ENCODE data around the gene PHF5A. TPM values are rescaled to one million over a fixed set of nuclear protein-coding genes. Genes with fewer than 3 reads are reported as not detected.

PHF5A gene, protein sequence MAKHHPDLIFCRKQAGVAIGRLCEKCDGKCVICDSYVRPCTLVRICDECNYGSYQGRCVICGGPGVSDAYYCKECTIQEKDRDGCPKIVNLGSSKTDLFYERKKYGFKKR
- total RNA-seq: 34.4 TPM

DNA sequence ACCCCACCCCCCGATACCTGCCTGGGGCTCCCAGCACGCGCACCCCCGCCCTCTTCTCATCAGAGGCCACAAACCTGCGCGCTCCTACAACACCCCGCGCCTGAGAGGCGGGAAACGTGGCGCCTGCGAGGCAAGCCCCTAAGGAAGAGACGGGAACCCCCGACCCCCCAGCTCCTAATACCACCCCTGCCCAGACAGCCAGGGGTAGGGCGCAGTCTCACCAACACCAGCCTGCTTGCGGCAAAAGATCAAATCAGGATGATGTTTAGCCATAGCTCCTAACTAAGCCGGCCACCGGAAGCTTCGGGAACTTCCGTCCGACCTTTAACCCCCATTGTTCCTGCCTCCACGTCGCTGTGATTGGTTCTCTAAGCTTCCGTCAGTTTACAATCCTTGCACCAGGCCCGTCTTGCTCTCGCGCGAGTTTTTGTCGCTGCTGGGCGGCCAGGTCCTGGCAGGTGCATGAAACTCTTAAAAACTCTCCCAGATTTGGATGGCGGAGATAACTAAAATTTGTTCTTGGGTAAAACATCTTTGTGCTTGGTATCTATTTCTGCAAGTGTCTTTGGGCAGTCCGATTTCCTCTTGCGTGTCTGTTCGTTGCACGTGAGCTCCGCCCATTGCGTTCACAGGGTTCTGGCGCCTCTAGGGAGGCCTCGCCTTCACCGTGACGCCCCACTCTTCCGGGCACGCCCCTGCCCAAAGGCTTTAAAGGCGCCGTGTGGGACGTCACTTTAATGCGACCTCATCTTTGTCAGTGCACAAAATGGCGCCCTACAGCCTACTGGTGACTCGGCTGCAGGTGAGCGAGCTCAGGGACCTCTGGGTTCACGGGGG lies at the start of gene PHF5A, which contains the start of gene ACO2:
TSS of gene PHF5A (minus strand) at position 312 of the 837 bp plus-strand sequence. CDS start at position 273, 39 bp downstream.
TSS of gene ACO2 (plus strand) at position 737 of the 837 bp plus-strand sequence. CDS start at position 767, 30 bp downstream.

DNA sequence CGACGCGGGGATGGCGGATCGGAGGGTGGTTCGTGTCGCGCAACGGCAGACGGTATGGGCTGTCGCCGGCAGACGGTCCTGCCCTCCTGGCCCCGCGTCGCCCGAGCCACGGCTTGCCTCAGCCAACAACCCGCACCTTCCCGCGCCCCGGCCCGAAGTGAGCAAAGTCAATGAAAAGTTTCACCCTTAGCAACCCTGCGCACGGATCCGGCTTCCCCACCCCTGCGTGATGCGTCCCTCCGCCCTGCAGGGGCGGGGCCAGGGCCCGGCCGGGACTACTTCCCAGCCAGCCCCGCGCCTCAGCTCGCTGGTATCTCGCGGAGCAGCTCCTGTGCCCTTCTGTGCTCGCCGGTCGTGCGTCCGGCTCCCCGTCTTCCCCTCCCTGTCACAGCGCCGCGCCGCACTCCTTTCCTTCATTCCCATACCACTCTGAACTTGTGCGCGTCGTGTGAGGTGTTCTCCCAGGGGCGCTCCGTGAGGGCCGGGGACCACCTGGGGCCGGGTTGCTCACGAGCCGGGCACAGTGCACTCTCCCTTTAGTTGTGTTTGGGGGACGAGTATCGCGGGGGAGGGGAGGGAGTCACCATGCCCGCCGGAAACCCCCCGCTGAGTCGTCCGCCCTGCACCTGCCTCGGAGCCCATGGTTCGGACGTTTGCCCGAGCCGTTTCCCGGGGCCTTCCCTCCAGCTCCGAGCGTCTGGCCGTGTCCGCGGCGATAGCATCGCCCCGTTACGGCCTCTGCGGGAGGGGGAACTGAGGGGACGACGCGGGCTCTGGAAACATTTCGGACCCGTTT lies 21.7 kb downstream of the PHF5A start, which contains the start of gene TOB2:
TSS of gene TOB2 (minus strand) at position 163 of the 796 bp plus-strand sequence. CDS start 9,456 bp downstream, outside the sequence.

Other genes starting within 250 kb of the PHF5A start
- 3.4 TPM for gene CHADL, start 227.8 kb downstream of the PHF5A start, total RNA-seq
- gene RANGAP1, start 182.5 kb downstream of the PHF5A start, total RNA-seq: 41.9 TPM
- 61.7 TPM for gene ZC3H7B, start 167.2 kb downstream of the PHF5A start, total RNA-seq
- 7.8 TPM for gene TEF, start 86.8 kb downstream of the PHF5A start, total RNA-seq
- gene TOB2, start 21.9 kb downstream of the PHF5A start, total RNA-seq: 19.1 TPM
- 78.6 TPM for gene ACO2, start 425 bp upstream of the PHF5A start, total RNA-seq
- gene POLR3H, start 75.8 kb upstream of the PHF5A start, total RNA-seq: 35.4 TPM
- gene CSDC2, start 92.3 kb upstream of the PHF5A start, total RNA-seq: 17.8 TPM
- 16.0 TPM for gene PMM1, start 121.1 kb upstream of the PHF5A start, total RNA-seq
- gene DESI1, start 152.4 kb upstream of the PHF5A start, total RNA-seq: 19.7 TPM
- gene XRCC6, start 152.6 kb upstream of the PHF5A start, total RNA-seq: 192 TPM
- gene SNU13, start 220.2 kb upstream of the PHF5A start, total RNA-seq: 68.9 TPM
- gene MEI1, start 230.8 kb upstream of the PHF5A start, total RNA-seq: not detected

All from parietal lobe (tissue), 1 donor.